SK-N-SH (cell line): Measurements from ENCODE around the gene TBC1D16.

Experiments used
- MAX ChIP-seq: IDR thresholded peaks from 2 replicates; pipeline ENCODE4 v1.4.0; 2012; ENCODE audit warnings: low read depth
- YY1 ChIP-seq: IDR thresholded peaks from 2 replicates; pipeline ENCODE4 v1.4.0; 2012; ENCODE audit warnings: low read depth, mild to moderate bottlenecking

- TF ChIP-seq YY1: no peak
- TF ChIP-seq MAX: no peak
Observed at GRCh38 chr17:80049986-80050385, 14.3 kb upstream of the TBC1D16 start.
